RWPE2 (cell line): Measurements from ENCODE around the gene IFT80.

Source experiments
- ATAC-seq: fragments of 200-7000 bp; cut with Tn5 transposase; 3 replicates; pipeline ENCODE4 v1.9.1; 2021; ENCODE audit warnings: low read depth
- DNase-seq: peaks from one replicate; pipeline ENCODE4 v3.0.0-alpha.2; 2020; ENCODE audit warnings: low spot score
- H3K27ac ChIP-seq: fragments of 450-650 bp; 2 replicates; pipeline ENCODE4 v1.5.1; 2017; ENCODE audit warnings: mild to moderate bottlenecking; ENCODE audit not compliant: poor library complexity, severe bottlenecking
- H3K27me3 ChIP-seq: fragments of 250-450 bp; sonication (Bioruptor Pico); 2 replicates; pipeline ENCODE4 v1.5.1; 2021; ENCODE audit warnings: mild to moderate bottlenecking, moderate library complexity; ENCODE audit not compliant: insufficient read depth, poor library complexity, severe bottlenecking
- H3K36me3 ChIP-seq: fragments of 250-450 bp; sonication (Bioruptor Pico); 2 replicates; pipeline ENCODE4 v1.5.1; 2020; ENCODE audit warnings: low read depth, mild to moderate bottlenecking, moderate library complexity
- H3K4me1 ChIP-seq: fragments of 250-450 bp; sonication (Bioruptor Pico); 2 replicates; pipeline ENCODE4 v1.5.1; 2021; ENCODE audit warnings: mild to moderate bottlenecking, moderate library complexity; ENCODE audit not compliant: insufficient read depth, poor library complexity, severe bottlenecking
- H3K4me3 ChIP-seq: fragments of 250-450 bp; sonication (Bioruptor Pico); 2 replicates; pipeline ENCODE4 v1.5.1; 2021; ENCODE audit warnings: mild to moderate bottlenecking, moderate library complexity; ENCODE audit not compliant: severe bottlenecking
- H3K9me3 ChIP-seq: fragments of 250-450 bp; sonication (Bioruptor Pico); 2 replicates; pipeline ENCODE4 v1.5.1; 2021; ENCODE audit warnings: mild to moderate bottlenecking, moderate library complexity; ENCODE audit not compliant: severe bottlenecking
- TF ChIP-seq, protein P1 (sequence below): fragments of 450-650 bp; IDR thresholded peaks from one replicate; pipeline ENCODE4 v1.5.1; 2017; ENCODE audit warnings: mild to moderate bottlenecking, moderate library complexity; ENCODE audit not compliant: poor library complexity, severe bottlenecking

The IFT80 gene

GRCh38 chr3:160265088-160265487 lies 133.9 kb downstream of the IFT80 start:
- DNase-seq = no peak

DNA sequence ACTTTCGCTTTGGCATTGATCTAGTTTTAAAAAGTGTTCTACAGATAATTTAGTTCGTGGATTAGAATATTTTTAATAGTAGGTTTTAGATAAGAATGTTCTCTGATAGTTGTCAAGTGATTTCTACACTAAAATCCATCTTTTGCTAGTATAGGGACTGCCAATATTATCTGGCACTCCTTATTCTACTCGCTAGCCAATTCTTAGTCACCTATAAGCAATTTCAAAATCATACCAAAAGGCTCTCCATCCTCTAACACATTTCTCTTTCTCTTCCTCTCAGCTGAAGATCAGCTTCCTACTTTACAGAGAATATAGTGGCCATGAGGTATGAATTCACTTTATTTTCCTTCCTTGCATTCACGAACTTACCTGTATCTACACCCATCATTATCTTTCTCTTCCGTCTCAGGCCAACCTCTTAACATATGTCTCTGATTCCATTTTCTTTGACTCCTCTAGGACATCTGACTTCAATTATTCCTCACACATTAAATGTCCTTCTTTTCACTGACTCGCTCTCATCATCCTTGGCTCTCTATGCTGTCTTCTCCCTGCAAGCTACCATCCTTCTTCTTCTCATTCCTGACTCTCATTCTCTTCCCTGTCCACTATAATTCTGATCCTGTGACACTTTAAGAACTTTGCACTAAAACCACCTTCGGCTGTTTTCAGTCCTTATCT lies 138.3 kb downstream of the IFT80 start:
- no peaks in the 10 kb centered on the region for H3K9me3 ChIP-seq
- TF ChIP-seq, protein P1, sequence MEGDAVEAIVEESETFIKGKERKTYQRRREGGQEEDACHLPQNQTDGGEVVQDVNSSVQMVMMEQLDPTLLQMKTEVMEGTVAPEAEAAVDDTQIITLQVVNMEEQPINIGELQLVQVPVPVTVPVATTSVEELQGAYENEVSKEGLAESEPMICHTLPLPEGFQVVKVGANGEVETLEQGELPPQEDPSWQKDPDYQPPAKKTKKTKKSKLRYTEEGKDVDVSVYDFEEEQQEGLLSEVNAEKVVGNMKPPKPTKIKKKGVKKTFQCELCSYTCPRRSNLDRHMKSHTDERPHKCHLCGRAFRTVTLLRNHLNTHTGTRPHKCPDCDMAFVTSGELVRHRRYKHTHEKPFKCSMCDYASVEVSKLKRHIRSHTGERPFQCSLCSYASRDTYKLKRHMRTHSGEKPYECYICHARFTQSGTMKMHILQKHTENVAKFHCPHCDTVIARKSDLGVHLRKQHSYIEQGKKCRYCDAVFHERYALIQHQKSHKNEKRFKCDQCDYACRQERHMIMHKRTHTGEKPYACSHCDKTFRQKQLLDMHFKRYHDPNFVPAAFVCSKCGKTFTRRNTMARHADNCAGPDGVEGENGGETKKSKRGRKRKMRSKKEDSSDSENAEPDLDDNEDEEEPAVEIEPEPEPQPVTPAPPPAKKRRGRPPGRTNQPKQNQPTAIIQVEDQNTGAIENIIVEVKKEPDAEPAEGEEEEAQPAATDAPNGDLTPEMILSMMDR = no peak
- H3K36me3 ChIP-seq = no peaks in the 10 kb centered on the region
- no peaks in the 10 kb centered on the region for H3K4me1 ChIP-seq
- H3K27ac ChIP-seq = no peak overlapping the region
- ATAC-seq (no peak), DNase-seq (no peak)
- H3K4me3 ChIP-seq = no peak overlapping the region
- no peaks in the 10 kb centered on the region for H3K27me3 ChIP-seq

More at GRCh38 chr3:160265088-160265487, 133.9 kb downstream of the IFT80 start:
- Histone ChIP-seq H3K4me3 (no peak overlapping the region), H3K27ac (no peak overlapping the region), H3K9me3 (no peaks in the 10 kb centered on the region), H3K36me3 (0 out of 2 replicates have a peak, but pooled peaks cover 7% of the 10 kb centered on the region), H3K4me1 (no peaks in the 10 kb centered on the region), H3K27me3 (no peaks in the 10 kb centered on the region)
- no peak for ATAC-seq
- TF ChIP-seq, protein P1 = no peak

DNA sequence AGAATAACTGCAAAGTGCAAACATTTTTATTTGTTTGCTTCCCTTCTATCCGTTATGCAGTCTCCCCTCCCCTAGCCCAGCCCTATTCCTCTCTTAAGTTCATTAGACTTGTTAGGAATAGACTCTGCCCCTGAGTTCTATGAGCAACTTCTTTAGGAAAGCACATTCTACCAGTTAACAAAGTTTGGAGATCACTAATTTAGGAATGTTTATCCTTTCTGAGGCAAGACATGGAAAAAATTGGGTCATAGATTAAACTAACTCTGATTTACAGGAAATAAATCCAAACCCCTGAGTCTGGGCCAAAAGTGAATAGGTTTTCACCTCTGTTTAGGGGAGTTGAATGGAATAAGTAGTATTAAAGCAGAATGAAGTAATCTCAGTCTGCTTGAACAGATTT lies 139.4 kb downstream of the IFT80 start:
- Histone ChIP-seq H3K4me1 (no peaks in the 10 kb centered on the region), H3K9me3 (no peaks in the 10 kb centered on the region), H3K27ac (no peak overlapping the region), H3K36me3 (no peaks in the 10 kb centered on the region), H3K27me3 (no peaks in the 10 kb centered on the region), H3K4me3 (no peak overlapping the region)
- TF ChIP-seq, protein P1 = no peak
- no peak for DNase-seq
- ATAC-seq = no peak

DNA sequence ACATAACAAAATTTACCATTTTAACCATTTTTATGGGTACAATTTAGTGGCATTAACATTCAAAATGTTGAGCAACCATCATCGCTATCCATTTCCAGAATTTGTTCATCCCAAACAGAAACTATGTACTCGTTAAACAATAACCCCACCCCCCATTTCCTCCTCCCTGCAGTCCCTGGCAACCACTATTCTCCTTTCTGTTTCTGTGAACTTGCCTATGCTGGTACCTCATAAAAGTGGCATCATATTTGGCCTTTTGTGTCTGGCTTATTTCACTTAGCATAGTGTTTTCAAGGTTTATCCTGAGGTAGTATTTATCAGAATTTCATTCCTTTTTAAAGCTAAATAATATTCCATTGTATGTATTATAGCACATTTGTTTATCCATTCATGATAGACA lies 141.4 kb downstream of the IFT80 start:
- DNase-seq (no peak), ATAC-seq (no peak)
- Histone ChIP-seq H3K4me1 (no peaks in the 10 kb centered on the region), H3K36me3 (no peaks in the 10 kb centered on the region), H3K9me3 (no peaks in the 10 kb centered on the region), H3K27ac (no peak overlapping the region), H3K27me3 (no peaks in the 10 kb centered on the region), H3K4me3 (no peak overlapping the region)
- TF ChIP-seq, protein P1 = no peak

- ATAC-seq = no peak
- peaks cover 5% of the 10 kb centered on the region for H3K27me3 ChIP-seq
- no peaks in the 10 kb centered on the region for H3K4me1 ChIP-seq
- no peak overlapping the region for H3K27ac ChIP-seq
- no peak for DNase-seq
- H3K36me3 ChIP-seq = no peaks in the 10 kb centered on the region
- H3K4me3 ChIP-seq = no peak overlapping the region
- H3K9me3 ChIP-seq = no peaks in the 10 kb centered on the region
- TF ChIP-seq, protein P1 = no peak
Measured at GRCh38 chr3:160253298-160253697, 145.7 kb downstream of the IFT80 start.
